NCI-H1105 (cell line): Measurements from ENCODE around the gene CNOT4.
"Not testable (repeated sequence)": the region's sequence is repeated elsewhere in the genome, so short reads cannot be mapped to it uniquely, and the experiment has no call there.

Source experiments
- DNase-seq: peaks from one replicate; lab custom pipeline; 2025; lab: John Stamatoyannopoulos, UW

The CNOT4 gene

GRCh38 chr7:135326636-135327280, 183.1 kb downstream of the CNOT4 start:
- peak; percentile 54 for DNase-seq

GRCh38 chr7:135322571-135323340, 187.1 kb downstream of the CNOT4 start:
- DNase-seq, result no peak

- DNase-seq, result no peak
Measured at GRCh38 chr7:135321556-135321955, 188.3 kb downstream of the CNOT4 start.

GRCh38 chr7:135320953-135321352, 188.9 kb downstream of the CNOT4 start:
- not testable (repeated sequence) for DNase-seq

GRCh38 chr7:135320268-135320667, 189.6 kb downstream of the CNOT4 start:
- DNase-seq, result peak; percentile 84

- DNase-seq, result no peak
Measured at GRCh38 chr7:135317676-135318325, 192.1 kb downstream of the CNOT4 start.

- no peak for DNase-seq
Measured at GRCh38 chr7:135316648-135317313, 193.1 kb downstream of the CNOT4 start.

- no peak for DNase-seq
Measured at GRCh38 chr7:135313971-135314370, 195.9 kb downstream of the CNOT4 start.
